UCSD-AML1 (cell line): ENCODE data around the gene CNPY1.

Experiments
- DNase-seq: peaks from one replicate; lab custom pipeline; 2025; ENCODE audit not compliant: unreplicated experiment; lab: John Stamatoyannopoulos, UW

The CNPY1 gene

DNA sequence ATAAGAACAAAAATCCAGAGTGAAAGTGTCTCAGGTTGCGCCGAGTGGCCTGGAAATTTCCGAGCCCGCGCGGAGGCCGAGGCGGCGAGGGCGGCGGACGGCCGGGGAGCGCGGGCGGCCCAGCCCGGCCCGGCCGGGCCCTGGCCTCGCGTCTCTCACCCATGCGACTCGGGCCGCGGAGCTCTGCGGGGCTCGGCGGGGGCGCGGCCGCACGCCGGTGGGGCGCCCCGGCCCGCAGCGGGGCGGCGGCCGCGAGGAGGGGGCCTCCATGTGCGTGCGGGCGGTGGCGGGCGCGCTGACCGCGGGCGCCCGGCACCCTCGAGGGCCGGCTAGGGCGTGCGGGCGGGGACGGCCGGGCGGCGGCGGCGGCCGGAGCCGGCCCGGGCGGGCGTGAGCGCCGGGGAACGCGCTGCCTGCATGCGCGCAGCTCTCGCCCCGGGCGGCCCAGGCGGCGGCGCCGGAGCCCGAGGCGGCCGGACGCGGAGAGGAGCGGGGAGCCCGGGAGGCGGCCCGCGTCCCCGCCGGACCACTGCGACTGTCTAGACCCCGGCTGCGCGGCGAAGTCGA is 88.7 kb downstream of the CNPY1 start:
- DNase-seq, result no peak

DNA sequence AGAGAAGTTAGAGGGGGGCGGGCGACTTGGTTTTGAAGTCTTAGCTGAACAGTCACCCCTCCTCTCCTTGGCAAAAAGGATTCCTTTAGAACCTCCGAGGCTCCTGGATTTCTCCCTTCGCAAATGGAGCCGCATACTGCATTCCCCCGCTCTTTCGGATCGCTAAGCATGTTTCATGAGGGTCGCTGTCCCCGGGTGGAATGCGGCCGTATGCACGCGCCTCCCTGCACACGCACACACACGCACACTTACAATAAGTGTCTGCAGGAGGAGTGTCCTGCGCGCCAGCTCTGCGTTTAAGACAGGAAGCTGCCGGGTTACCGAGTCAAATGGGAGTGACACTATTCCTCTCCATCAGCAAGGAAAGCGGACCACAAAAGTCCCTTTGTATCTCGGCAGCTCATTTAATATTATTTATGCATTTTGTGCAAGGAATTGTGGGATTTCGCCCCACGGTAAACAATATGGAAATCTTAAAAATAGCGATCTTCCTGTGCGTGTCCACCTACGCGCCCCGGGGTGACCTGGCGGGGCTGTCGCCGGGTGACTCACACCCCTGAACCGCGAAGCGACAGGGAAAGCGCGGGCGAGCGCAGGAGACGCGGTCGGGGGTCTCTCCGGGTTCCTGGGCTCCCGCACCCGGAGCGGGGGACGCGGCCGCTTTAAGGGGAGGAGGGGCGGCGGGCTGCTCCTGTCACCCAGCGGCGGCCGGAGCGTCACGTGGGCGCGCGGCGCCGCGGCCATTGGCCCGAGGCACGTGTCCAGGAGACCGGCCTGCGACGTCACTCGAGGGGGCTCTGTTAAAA is 89.4 kb downstream of the CNPY1 start:
- no peak for DNase-seq

DNA sequence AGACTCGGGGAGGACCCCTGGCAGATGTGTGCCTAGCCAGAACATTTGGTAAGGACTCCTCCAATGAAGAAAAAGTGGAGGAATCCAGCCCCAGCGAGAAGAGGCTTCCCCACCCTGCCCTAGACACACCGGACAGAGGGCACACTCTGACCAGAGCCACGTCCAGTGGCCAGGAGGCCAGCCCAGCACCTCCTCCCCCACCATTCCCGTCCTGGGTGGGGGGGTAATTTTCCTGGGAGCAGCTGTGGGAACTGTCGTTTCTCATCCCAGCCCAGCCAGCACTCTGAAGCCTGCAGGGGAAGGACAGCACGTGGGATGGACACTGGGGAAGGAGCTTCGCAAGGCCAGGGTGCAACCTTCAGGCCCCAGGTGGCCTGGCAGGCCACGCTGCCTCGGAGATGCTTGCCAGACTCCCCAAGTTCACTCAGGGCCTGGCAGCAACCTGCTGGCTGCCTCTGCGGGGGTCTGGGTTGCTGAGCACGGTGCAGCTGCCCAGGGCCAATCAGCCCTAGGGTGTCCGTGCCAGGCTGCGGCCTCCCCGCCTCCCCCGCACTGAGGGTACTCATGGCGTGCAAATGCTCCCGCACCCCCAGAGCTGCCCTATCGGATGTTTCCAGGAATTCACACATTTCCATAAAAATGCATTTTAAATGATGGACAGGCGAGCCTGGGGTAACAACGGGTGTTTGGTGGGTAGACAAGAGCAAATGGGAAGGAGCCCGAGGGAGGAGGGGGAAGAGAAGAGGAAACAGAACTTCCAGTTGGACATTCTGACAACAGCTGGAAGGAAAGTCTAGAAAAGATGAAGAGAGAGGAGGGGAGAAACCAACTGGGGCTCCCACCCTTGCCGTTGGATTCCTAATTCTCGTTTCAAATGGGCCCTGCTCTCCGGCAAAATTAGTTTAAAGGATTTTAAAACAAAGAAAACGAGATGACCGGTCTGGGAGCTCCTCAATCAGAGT is 90.3 kb downstream of the CNPY1 start:
- no peak for DNase-seq

DNA sequence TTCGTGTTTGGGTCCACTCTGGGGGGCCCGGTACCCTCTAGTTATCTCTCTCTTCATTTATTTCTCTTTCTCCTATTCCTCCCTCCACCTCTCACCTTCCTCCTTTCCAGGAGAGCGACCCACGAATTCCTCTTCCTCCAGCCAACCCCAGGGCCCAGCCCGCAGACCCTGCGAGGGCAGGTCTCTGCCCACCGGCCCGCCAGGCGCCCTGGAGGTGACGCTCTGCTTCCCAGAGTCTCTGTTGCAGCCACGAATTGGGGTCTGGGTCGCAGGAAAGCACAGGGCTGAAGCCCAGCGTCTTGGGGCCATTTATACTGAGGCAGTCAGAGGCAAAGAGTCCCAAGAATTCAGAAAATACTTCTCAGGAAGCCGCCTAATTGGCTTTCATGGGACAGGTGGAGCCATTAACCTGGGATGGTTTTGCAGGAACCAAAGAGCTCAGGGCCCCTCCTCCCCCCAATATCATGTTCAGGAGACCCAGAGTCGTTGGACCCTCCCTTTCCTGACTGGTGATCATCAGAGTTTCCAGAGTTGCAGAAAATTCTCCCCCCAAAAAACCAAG is 91.1 kb downstream of the CNPY1 start:
- no peak for DNase-seq

DNA sequence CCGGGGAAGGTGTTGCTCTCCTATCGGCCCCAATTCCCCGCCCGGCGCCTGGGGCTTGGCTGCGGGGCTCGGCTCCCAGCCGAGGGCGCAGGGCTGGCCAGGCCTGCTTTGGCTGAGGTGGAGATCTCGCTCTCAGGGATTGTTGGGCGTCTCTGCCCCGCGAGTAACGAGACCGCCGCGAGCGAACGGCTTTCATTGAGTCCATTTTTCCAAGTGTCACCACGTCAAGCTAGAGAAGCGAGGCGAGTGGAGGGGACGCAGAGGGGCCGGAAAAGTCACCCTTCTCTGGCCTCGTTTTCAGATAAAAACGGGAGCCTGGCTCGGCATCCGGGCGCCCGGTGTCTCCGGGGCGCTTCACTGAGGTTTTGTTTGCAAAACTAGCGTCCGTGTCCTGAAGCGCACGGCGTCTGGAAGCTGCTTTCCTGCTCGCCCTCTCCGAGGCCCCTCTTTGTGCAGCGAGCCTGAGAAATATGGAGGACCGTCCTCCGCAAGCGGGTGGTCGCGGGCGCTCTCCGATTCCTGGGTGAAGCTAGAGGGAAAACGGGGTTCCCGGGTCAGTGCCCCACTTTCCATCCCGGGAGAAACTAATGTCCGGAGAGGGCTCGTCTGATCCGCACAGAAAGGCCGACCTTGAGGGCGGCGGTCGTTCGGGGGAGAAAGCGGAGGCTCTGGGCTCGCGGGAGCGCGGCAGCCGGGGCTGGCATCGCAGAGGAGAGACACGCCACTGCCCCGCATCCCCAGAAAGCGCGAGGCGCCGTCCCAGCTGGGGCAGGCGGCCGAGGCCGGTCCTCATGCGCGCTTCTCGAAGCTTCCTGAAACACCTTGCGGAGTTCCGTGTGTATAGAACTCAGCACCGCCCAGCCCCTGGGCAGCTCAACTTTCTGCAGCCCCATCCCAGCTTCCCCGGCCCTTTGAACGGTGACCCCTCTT is 91.9 kb downstream of the CNPY1 start:
- DNase-seq, result no peak

DNA sequence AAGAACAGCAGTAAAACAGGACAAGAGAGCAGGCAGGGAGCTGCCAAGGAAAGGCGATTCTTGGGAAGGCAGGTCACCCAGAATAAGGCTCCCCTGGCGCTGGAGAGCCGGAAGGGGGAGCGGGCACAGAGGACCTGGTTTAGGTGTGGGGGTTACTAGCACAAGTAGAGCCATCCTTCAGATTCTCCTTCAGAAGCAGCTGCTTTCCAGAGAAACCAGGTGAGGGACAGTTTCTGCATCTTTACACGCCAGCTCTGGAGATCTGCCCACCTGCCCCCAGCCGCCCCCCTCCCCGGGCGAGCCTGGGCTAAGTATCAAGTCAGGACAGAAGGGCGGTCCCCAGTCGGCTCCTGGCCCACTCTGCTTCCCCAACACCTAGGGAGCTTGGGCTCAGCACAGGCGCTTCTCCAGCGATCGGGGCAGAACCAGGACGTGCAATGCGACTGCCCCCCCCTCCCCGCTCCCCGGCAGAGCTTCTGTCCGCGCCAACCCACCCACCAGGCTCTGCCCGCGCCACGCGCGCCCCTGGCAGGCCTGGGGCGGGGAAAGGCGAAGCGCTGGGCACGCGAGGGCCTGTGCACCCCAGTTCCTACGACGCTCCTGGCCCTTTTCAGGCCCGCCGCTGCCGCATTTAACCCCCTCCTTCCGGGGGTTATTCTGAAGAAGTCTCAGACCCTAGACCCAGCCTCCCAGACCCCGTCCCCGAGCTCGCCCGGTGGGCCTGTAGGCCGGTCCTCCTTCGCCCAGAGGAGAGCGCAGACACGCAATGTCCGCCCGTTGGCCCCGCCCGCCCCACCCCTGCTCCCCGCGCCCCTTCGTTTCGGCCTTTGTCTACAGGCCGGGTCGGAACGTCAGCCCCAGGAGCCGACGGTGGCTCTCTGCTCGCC is 92.8 kb downstream of the CNPY1 start:
- no peak for DNase-seq

DNA sequence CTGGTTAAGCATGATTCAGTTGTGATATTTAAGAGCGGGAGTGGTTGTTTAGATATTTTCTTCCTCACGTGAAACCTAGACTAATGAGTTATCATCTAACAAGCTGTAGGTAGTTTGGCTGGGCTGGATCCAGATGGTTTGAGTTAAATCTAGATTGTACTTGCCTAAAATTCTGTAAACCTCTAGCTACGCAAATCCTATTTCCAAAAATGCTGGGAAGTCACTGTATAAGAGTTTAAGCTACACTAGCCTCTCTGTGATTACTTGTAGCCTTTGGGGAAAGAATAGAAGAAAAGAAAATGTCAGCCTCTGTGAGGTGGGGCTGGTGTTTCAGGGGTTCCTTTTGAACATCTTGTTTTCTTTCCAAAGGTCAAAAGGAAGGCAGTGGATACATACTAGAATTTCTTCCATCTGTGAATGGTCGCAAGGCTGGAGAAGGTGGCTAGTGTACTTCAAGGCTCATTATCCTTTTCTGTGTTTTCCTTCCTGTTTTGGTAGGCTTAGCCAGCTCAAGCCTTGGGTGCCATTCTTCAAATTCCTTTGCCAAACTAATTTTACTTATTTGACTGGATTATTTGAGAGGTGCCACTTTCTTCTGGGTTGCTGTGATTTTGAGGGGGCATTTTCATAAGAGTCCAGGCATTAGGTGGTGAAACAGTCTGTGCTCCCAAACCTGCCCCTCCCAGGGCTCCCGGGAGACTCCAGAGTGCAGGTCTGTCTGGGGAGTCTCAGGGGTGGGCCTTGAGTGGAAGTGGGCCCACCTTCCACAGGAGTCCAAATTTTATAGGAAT is 93.7 kb downstream of the CNPY1 start:
- no peak for DNase-seq

DNA sequence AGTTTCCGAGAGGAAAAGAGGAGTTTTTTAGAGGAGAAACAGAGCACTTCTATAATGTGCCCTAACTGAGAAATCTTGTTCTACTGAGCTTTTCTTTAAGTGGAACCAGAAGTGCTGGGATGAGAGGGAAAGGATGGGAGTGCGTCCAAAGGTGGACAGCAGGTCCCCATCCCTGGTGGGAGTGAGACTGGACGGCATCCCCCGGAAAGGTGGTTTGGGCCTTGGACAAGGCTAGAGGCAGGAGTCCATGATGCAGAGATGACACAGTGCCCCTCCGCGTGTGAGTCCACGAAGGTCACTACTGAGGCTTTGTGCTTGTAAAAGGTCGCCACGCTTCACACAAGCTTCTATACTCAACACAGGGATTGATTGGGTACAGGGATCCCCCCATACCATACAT is 94.5 kb downstream of the CNPY1 start:
- DNase-seq, result no peak
